PFSK-1 (cell line): ENCODE measurements around the gene SDF4.

Experiments used
- FOXP2 ChIP-seq: optimal IDR thresholded peaks from 2 replicates; pipeline ENCODE3; 2011; ENCODE audit warnings: borderline replicate concordance, control low read depth, inconsistent platforms; ENCODE audit not compliant: insufficient read depth; ENCODE audit errors: extremely low read length, extremely low read depth
- POLR2AphosphoS5 ChIP-seq: IDR thresholded peaks from 2 replicates; pipeline ENCODE4 v1.6.1; 2012; ENCODE audit warnings: low read depth, mild to moderate bottlenecking, control low read depth, low read length, moderate library complexity
- REST ChIP-seq, 2 experiments: IDR thresholded peaks; 2 replicates each; pipeline versions ENCODE4 v1.6.1 to v1.8.0; 2011 to 2012; ENCODE audit warnings: low read depth in 2 of 2, low read length in 2 of 2, control low read depth in 1 of 2, inconsistent platforms in 1 of 2, mild to moderate bottlenecking in 1 of 2, moderate library complexity in 1 of 2; ENCODE audit not compliant: insufficient read depth in 1 of 2
- SIN3A ChIP-seq: IDR thresholded peaks from 2 replicates; pipeline ENCODE4 v1.6.1; 2012; ENCODE audit warnings: mild to moderate bottlenecking, low read length, moderate library complexity, borderline replicate concordance; ENCODE audit not compliant: insufficient read depth
- TAF1 ChIP-seq: IDR thresholded peaks from 2 replicates; pipeline ENCODE4 v1.6.1; 2012; ENCODE audit warnings: low read length, control low read depth, borderline replicate concordance; ENCODE audit not compliant: insufficient read depth

- TF ChIP-seq REST (IDR thresholded peaks at IDR 0.05; ENCODE audit: insufficient read depth in 1 of 2, low read depth in 2 of 2, low read length in 2 of 2) (no peak), TAF1 (no peak), POLR2AphosphoS5 (no peak), FOXP2 (no peak), SIN3A (no peak)
These were observed 9.1 kb downstream of the SDF4 start for GRCh38 chr1:1222575-1223225.
